ENCODE measurements around the gene ACAT1.

DNA sequence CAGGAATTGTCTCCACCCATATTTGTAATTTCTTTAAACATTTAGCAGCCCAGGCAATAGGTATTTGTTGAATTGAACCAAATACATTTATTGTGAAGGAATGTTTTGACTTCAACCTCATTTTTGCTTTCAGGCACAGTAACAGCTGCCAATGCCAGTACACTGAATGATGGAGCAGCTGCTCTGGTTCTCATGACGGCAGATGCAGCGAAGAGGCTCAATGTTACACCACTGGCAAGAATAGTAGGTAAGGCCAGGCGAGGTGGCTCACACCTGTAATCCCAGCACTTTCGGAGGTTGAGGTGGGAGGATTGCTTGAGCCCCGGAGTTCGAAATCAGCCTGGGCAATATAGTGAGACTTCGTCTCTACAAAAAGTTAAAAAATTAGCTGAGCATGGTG lies 20.9 kb downstream of the ACAT1 start:
- TF ChIP-seq, protein P1, sequence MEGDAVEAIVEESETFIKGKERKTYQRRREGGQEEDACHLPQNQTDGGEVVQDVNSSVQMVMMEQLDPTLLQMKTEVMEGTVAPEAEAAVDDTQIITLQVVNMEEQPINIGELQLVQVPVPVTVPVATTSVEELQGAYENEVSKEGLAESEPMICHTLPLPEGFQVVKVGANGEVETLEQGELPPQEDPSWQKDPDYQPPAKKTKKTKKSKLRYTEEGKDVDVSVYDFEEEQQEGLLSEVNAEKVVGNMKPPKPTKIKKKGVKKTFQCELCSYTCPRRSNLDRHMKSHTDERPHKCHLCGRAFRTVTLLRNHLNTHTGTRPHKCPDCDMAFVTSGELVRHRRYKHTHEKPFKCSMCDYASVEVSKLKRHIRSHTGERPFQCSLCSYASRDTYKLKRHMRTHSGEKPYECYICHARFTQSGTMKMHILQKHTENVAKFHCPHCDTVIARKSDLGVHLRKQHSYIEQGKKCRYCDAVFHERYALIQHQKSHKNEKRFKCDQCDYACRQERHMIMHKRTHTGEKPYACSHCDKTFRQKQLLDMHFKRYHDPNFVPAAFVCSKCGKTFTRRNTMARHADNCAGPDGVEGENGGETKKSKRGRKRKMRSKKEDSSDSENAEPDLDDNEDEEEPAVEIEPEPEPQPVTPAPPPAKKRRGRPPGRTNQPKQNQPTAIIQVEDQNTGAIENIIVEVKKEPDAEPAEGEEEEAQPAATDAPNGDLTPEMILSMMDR (tag by site-specific recombination; IDR thresholded peaks at IDR 0.05), result no peak
- TF ChIP-seq, protein P2, sequence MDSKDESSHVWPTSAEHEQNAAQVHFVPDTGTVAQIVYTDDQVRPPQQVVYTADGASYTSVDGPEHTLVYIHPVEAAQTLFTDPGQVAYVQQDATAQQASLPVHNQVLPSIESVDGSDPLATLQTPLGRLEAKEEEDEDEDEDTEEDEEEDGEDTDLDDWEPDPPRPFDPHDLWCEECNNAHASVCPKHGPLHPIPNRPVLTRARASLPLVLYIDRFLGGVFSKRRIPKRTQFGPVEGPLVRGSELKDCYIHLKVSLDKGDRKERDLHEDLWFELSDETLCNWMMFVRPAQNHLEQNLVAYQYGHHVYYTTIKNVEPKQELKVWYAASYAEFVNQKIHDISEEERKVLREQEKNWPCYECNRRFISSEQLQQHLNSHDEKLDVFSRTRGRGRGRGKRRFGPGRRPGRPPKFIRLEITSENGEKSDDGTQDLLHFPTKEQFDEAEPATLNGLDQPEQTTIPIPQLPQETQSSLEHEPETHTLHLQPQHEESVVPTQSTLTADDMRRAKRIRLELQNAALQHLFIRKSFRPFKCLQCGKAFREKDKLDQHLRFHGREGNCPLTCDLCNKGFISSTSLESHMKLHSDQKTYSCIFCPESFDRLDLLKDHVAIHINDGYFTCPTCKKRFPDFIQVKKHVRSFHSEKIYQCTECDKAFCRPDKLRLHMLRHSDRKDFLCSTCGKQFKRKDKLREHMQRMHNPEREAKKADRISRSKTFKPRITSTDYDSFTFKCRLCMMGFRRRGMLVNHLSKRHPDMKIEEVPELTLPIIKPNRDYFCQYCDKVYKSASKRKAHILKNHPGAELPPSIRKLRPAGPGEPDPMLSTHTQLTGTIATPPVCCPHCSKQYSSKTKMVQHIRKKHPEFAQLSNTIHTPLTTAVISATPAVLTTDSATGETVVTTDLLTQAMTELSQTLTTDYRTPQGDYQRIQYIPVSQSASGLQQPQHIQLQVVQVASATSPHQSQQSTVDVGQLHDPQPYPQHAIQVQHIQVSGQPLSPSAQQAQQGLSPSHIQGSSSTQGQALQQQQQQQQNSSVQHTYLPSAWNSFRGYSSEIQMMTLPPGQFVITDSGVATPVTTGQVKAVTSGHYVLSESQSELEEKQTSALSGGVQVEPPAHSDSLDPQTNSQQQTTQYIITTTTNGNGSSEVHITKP (tag by site-specific recombination; IDR thresholded peaks at IDR 0.05), result no peak
- TF ChIP-seq YY1 (tag by site-specific recombination; IDR thresholded peaks at IDR 0.05), result no peak
- TF ChIP-seq SETDB1 (IDR thresholded peaks at IDR 0.05; ENCODE audit: insufficient read length, low read length), result no peak
- TF ChIP-seq ZNF777 (tag by site-specific recombination; IDR thresholded peaks at IDR 0.05; ENCODE audit: borderline replicate concordance), result no peak
- no peak for TF ChIP-seq ZNF416 (tag by site-specific recombination; IDR thresholded peaks at IDR 0.05)
- TF ChIP-seq TCF7L2 (IDR thresholded peaks at IDR 0.05; ENCODE audit: borderline replicate concordance, low read depth, low read length), result no peak
- no peak for TF ChIP-seq ZNF473 (tag by site-specific recombination; IDR thresholded peaks at IDR 0.05)
- TF ChIP-seq ZNF621 (tag by site-specific recombination; IDR thresholded peaks at IDR 0.05), result no peak

All from HEK293 (cell line).